Measurements from ENCODE around the gene RANBP3.

GRCh38 chr19:5934069-5934401 lies 43.9 kb downstream of the RANBP3 start:
- TF ChIP-seq, protein P1, sequence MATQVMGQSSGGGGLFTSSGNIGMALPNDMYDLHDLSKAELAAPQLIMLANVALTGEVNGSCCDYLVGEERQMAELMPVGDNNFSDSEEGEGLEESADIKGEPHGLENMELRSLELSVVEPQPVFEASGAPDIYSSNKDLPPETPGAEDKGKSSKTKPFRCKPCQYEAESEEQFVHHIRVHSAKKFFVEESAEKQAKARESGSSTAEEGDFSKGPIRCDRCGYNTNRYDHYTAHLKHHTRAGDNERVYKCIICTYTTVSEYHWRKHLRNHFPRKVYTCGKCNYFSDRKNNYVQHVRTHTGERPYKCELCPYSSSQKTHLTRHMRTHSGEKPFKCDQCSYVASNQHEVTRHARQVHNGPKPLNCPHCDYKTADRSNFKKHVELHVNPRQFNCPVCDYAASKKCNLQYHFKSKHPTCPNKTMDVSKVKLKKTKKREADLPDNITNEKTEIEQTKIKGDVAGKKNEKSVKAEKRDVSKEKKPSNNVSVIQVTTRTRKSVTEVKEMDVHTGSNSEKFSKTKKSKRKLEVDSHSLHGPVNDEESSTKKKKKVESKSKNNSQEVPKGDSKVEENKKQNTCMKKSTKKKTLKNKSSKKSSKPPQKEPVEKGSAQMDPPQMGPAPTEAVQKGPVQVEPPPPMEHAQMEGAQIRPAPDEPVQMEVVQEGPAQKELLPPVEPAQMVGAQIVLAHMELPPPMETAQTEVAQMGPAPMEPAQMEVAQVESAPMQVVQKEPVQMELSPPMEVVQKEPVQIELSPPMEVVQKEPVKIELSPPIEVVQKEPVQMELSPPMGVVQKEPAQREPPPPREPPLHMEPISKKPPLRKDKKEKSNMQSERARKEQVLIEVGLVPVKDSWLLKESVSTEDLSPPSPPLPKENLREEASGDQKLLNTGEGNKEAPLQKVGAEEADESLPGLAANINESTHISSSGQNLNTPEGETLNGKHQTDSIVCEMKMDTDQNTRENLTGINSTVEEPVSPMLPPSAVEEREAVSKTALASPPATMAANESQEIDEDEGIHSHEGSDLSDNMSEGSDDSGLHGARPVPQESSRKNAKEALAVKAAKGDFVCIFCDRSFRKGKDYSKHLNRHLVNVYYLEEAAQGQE (IDR thresholded peaks at IDR 0.05; ENCODE audit: low read depth), result no peak
- TF ChIP-seq NFIC (IDR thresholded peaks at IDR 0.05), result no peak
- no peak for TF ChIP-seq CEBPB (IDR thresholded peaks at IDR 0.05)
- TF ChIP-seq EP300 (IDR thresholded peaks at IDR 0.05; ENCODE audit: borderline replicate concordance), result no peak
- no peak for TF ChIP-seq CREB1 (IDR thresholded peaks at IDR 0.05; ENCODE audit: low read depth)
- TF ChIP-seq ZBTB7A (IDR thresholded peaks at IDR 0.05; ENCODE audit: low read depth), result no peak
- no peak for TF ChIP-seq MAX (IDR thresholded peaks at IDR 0.05)
- no peak for TF ChIP-seq USF1 (IDR thresholded peaks at IDR 0.05)
- TF ChIP-seq TAF1 (IDR thresholded peaks at IDR 0.05; ENCODE audit: low read depth), result no peak
- no peak for TF ChIP-seq TEAD4 (IDR thresholded peaks at IDR 0.05)
- TF ChIP-seq RAD21 (IDR thresholded peaks at IDR 0.05; ENCODE audit: low read depth), result no peak
